RWPE2 (cell line): ENCODE results near the gene PFN2.
"Not testable (repeated sequence)": the region's sequence is repeated elsewhere in the genome, so short reads cannot be mapped to it uniquely, and the experiment has no call there.

Experiments
- ATAC-seq: fragments of 200-7000 bp; cut with Tn5 transposase; 3 replicates; pipeline ENCODE4 v1.9.1; 2021; ENCODE audit warnings: low read depth
- DNase-seq: peaks from one replicate; pipeline ENCODE4 v3.0.0-alpha.2; 2020; ENCODE audit warnings: low spot score
- H3K27ac ChIP-seq: fragments of 450-650 bp; 2 replicates; pipeline ENCODE4 v1.5.1; 2017; ENCODE audit warnings: mild to moderate bottlenecking; ENCODE audit not compliant: poor library complexity, severe bottlenecking
- H3K27me3 ChIP-seq: fragments of 250-450 bp; sonication (Bioruptor Pico); 2 replicates; pipeline ENCODE4 v1.5.1; 2021; ENCODE audit warnings: mild to moderate bottlenecking, moderate library complexity; ENCODE audit not compliant: insufficient read depth, poor library complexity, severe bottlenecking
- H3K36me3 ChIP-seq: fragments of 250-450 bp; sonication (Bioruptor Pico); 2 replicates; pipeline ENCODE4 v1.5.1; 2020; ENCODE audit warnings: low read depth, mild to moderate bottlenecking, moderate library complexity
- H3K4me1 ChIP-seq: fragments of 250-450 bp; sonication (Bioruptor Pico); 2 replicates; pipeline ENCODE4 v1.5.1; 2021; ENCODE audit warnings: mild to moderate bottlenecking, moderate library complexity; ENCODE audit not compliant: insufficient read depth, poor library complexity, severe bottlenecking
- H3K4me3 ChIP-seq: fragments of 250-450 bp; sonication (Bioruptor Pico); 2 replicates; pipeline ENCODE4 v1.5.1; 2021; ENCODE audit warnings: mild to moderate bottlenecking, moderate library complexity; ENCODE audit not compliant: severe bottlenecking
- H3K9me3 ChIP-seq: fragments of 250-450 bp; sonication (Bioruptor Pico); 2 replicates; pipeline ENCODE4 v1.5.1; 2021; ENCODE audit warnings: mild to moderate bottlenecking, moderate library complexity; ENCODE audit not compliant: severe bottlenecking
- TF ChIP-seq, protein P1 (sequence below): fragments of 450-650 bp; IDR thresholded peaks from one replicate; pipeline ENCODE4 v1.5.1; 2017; ENCODE audit warnings: mild to moderate bottlenecking, moderate library complexity; ENCODE audit not compliant: poor library complexity, severe bottlenecking

Gene PFN2

DNA sequence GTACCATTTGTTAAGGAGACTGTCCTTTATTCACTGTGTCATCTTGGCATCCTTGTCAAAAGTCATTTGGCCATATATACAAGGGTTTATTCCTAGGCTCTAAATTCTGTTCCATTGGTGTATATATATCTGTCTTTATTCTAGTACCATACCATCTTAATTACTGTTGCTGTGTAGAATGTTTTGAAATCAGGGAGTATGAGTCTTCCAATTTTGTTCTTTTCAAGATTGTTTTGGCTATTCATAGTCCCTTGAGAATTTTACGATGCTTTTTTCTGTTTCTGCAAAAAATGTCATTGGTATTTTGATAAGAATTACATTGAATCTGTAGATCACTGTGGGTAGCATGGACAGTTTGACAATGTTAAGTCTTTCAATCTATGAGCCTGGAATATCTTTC lies 28.7 kb downstream of the PFN2 start:
- no peak overlapping the region for H3K4me3 ChIP-seq
- TF ChIP-seq, protein P1, sequence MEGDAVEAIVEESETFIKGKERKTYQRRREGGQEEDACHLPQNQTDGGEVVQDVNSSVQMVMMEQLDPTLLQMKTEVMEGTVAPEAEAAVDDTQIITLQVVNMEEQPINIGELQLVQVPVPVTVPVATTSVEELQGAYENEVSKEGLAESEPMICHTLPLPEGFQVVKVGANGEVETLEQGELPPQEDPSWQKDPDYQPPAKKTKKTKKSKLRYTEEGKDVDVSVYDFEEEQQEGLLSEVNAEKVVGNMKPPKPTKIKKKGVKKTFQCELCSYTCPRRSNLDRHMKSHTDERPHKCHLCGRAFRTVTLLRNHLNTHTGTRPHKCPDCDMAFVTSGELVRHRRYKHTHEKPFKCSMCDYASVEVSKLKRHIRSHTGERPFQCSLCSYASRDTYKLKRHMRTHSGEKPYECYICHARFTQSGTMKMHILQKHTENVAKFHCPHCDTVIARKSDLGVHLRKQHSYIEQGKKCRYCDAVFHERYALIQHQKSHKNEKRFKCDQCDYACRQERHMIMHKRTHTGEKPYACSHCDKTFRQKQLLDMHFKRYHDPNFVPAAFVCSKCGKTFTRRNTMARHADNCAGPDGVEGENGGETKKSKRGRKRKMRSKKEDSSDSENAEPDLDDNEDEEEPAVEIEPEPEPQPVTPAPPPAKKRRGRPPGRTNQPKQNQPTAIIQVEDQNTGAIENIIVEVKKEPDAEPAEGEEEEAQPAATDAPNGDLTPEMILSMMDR = no peak
- H3K27me3 ChIP-seq = no peaks in the 10 kb centered on the region
- no peak for ATAC-seq
- no peaks in the 10 kb centered on the region for H3K4me1 ChIP-seq
- H3K36me3 ChIP-seq = 0 out of 2 replicates have a peak, but pooled peaks cover 7% of the 10 kb centered on the region
- peaks cover 3% of the 10 kb centered on the region for H3K9me3 ChIP-seq
- H3K27ac ChIP-seq = no peak overlapping the region
- no peak for DNase-seq

DNA sequence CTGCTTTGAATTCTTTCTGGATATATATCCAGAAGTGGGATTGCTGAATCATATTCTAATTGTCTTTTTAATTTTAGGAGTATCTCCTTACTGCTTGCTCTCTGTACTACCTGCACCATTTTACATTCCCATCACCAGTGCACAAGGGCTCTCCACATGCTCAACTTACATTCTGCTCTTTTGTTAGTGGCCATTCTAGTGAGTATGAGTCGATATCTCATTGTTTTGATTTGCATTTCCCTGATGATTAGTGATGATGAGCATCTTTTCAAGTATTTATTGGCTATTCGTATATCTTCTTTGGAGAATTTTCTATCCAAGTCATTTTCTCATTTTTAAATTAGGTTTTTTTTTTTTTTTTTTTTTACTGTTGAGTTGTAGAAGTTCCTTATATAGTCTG lies 29.5 kb downstream of the PFN2 start:
- Histone ChIP-seq H3K27ac (no peak overlapping the region), H3K4me1 (no peaks in the 10 kb centered on the region), H3K27me3 (no peaks in the 10 kb centered on the region), H3K36me3 (0 out of 2 replicates have a peak, but pooled peaks cover 7% of the 10 kb centered on the region), H3K9me3 (peaks cover 3% of the 10 kb centered on the region), H3K4me3 (no peak overlapping the region)
- TF ChIP-seq, protein P1 = no peak
- DNase-seq = no peak
- ATAC-seq = peak; percentile 38; the same call in 1 of the 3 replicates

DNA sequence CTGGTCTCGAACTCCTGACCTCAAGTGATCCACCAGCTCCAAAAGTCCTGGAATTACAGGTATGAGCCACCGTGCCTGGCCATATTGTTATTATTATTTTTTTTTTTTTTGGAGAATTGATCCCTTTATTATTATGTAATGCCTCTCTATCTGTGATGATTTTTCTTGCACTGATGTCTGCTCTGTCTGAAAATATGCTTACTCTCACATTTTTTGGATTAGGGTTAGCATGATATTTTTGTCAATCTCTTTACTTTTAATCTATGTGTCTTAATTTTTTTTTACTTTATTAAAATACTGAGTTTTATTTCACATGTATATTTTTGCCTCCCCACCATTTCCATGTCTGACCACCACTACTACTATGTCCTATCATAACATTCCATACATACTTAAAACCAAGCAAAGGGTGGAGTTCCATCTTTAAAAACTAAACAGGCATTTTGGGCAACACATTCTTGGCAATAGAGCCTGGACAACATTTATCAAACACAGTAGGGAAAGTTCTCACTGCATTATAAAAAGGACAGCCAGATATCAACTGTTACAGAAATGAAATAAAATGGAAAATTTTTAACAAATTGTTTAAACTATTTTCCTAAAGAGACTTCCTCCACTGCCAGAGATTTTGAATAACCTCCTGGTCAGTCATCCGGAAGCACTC lies 32.2 kb downstream of the PFN2 start:
- H3K27me3 ChIP-seq, H3K27ac ChIP-seq, H3K9me3 ChIP-seq, DNase-seq, H3K4me3 ChIP-seq, H3K36me3 ChIP-seq, ATAC-seq, H3K4me1 ChIP-seq: not testable (repeated sequence)

DNA sequence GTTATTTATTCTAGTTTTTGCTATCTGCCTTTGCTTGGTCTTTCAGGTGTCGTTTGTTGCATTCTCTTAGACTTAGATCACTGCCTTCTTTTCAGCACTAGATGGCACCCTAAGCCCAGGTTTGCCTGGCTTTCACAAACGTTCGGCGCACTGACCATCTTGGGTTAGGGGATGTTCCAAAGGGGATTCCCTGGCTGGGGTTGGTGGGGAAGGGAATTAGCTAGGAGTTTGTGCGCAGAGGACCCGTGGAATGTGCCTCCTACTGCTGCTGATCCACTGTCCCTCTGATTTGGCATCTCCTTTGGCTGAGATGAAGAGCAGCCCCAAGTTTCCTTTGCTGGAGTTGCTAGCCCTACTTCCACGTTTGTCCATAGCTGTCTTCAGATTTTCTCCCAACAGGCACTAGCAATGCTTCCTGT lies 33.9 kb downstream of the PFN2 start:
- Histone ChIP-seq H3K4me3 (no peak overlapping the region), H3K4me1 (no peaks in the 10 kb centered on the region), H3K27me3 (no peaks in the 10 kb centered on the region), H3K36me3 (0 out of 2 replicates have a peak, but pooled peaks cover 3% of the 10 kb centered on the region), H3K9me3 (no peaks in the 10 kb centered on the region), H3K27ac (no peak overlapping the region)
- ATAC-seq (peak; percentile 81), DNase-seq (no peak)
- TF ChIP-seq, protein P1 = peak; percentile 88

DNA sequence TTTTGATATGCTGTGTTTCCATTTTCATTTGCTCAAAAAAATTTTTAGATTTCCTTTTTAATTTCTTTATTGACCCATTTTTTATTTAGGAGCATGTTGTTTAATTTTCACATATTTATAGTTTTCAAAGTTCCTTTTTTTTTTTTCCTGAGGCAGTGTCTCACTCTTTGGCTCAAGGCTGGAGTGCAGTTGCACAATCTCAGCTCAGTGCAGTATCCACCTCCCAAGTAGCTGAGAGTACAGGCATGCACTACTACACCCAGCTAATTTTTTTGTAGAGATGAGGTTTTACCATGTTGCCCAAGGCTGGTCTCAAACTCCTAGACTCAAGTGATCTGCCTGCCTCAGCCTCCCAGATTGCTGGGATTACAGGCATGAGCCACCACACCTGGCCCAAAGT lies 36.2 kb downstream of the PFN2 start:
- Histone ChIP-seq H3K4me3 (no peak overlapping the region), H3K4me1 (no peaks in the 10 kb centered on the region), H3K36me3 (no peaks in the 10 kb centered on the region), H3K27ac (no peak overlapping the region), H3K9me3 (no peaks in the 10 kb centered on the region), H3K27me3 (no peaks in the 10 kb centered on the region)
- DNase-seq (no peak), ATAC-seq (0 out of 3 replicates have a peak, but pooled peaks have one; percentile 23)
- TF ChIP-seq, protein P1 = no peak
